NCI-H69 (cell line): ENCODE measurements around the gene AHCYL2.
"Not testable (repeated sequence)": the region's sequence is repeated elsewhere in the genome, so short reads cannot be mapped to it uniquely, and the experiment has no call there.

Source experiments
- DNase-seq: peaks from one replicate; lab custom pipeline; 2025; lab: John Stamatoyannopoulos, UW

Gene AHCYL2

DNA sequence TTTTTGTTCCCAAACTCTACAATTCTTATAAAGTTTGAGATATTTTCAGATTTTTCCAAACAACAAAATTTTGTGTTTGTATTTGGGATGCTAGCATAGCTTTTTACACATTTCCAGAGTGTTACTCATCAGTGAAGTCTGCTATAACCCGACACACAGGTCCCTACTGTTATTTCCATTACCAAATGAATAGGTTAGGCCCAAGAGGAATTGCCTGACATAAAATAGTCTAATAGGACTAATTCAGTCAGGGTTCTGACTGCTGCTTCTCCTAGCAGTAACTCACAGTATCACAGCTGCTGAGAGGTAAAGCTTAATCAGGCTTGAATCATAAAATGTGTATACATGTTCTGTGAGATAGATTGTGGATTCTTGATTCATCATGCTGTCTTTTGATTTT is 160.3 kb downstream of the AHCYL2 start:
- no peak for DNase-seq

DNA sequence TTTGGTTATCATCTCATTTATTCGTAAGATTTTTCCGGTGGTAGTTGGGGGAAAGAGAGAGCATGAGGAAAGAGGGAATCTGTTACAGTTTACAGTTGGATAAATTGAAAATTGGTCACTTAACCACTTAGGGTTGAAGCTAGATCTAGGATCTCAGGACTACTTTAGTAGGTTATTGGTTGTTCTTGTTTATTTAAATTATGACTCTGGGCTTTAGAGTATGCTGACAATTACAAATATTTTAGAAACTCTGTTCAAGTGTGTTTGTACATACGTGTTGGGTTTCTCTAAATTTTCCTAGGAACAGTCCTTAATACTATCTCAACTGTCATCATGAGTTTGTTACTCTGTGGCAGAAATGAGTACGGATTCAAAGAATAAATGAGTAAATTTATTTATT is 160.8 kb downstream of the AHCYL2 start:
- no peak for DNase-seq

GRCh38 chr7:129386506-129386905 is 161.7 kb downstream of the AHCYL2 start:
- no peak for DNase-seq

DNA sequence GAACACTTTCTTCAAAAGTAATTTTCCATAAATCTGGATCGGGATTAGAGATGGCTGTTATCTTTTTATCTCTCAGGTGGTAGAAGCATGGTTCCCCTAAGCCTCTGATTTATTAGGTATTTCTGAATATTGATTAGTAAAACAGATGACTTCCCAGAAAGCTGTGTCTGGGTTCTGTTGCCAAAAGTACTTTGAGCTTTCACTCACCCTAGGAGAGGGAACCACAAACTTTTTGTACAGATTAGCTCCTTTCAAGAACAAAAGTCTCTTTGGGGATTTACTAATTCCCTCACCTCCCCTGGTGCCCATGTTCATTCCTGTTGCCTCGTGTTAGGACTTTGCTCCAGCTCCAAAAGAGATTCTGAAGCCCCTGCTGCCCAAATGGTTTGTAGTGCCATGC is 162.7 kb downstream of the AHCYL2 start:
- DNase-seq = no peak

DNA sequence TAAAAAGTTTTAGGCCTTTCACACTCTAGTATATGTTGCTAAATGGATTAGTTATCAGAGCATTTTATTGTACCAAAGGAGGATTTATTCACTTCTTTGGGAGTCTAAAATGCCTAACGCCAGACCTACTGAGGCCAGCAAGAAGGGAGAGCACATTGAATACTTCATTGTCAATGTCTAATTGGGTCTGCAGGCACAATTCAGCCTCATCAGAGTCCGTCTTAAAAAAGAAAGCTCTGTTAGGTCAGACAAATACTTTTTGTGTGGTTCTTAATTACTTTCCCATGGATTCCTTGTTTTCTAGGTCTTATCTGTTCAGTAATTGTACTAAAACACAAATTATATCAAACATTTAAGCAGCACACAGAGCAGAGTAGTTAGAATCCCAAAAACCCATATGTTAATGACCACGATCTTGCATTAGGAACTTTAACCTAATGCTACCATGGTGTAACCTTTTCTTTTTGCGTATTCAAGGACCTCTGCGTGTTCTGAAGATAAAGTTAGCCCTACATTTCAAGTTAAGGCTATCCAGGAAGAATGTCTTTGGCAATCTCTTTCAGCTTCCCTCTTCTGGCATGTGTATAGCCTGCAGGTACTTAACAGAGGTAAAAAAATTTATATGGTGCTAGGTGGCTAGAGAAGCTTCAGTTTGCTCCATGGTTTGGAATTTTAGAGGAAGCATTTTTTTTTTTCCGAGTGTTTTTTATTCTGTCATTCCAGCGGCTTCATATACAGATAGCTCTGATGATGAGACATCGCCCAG is 163.7 kb downstream of the AHCYL2 start:
- no peak for DNase-seq

- DNase-seq = no peak
Measured at GRCh38 chr7:129389829-129390228, 165.0 kb downstream of the AHCYL2 start.

DNA sequence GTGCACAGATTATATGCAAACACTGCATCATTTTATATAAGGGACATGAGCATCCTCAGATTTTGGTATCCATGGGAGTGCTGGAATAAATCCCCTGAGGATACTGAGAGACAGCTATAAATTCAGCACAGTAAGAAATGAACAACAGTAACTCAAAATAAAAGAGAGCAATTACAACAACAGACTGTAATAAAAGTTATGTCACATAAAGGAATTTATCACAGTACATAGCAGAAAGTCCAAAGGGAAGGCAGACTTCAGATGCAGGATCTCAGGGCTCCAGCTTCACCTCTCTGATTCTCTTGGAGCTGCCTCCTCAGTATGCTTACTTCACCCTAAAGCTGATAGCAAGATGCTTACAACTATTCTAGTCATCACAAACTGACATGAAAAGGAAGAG is 165.5 kb downstream of the AHCYL2 start:
- DNase-seq = no peak

DNA sequence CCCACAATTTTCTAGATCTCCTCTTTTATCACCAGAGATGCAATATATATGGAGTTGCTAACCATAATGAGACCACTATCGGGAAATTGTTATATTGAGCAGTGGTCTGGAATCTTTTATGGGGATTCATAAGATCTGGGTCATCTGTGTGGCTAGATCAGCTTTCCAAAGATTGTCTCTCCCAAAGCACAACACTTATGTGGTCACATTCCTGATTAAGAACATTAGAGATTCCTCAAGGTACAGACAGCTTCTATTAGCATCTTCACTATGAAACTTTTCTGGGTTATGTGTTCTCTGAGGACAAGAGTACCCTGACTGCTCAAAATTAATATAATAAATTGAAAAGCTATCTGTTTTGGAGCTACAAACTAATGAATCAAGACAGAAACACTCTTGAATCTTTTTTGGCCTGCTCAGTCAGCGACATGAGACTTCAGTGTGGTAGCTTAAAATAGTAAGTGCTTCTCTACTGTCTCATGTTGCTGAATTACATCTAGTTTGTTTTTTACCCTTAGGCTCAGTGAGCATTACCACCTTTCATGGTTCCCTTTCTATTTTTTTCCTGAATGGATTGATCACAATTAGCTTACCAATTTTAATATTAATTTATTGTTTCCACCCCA is 166.8 kb downstream of the AHCYL2 start:
- no peak for DNase-seq

- no peak for DNase-seq
Measured at GRCh38 chr7:129393255-129393654, 168.4 kb downstream of the AHCYL2 start.

- DNase-seq = no peak
Measured at GRCh38 chr7:129394101-129394500, 169.3 kb downstream of the AHCYL2 start.

GRCh38 chr7:129394982-129395914 is 170.4 kb downstream of the AHCYL2 start:
- no peak for DNase-seq

- DNase-seq = no peak
Measured at GRCh38 chr7:129401228-129401966, 176.6 kb downstream of the AHCYL2 start.

DNA sequence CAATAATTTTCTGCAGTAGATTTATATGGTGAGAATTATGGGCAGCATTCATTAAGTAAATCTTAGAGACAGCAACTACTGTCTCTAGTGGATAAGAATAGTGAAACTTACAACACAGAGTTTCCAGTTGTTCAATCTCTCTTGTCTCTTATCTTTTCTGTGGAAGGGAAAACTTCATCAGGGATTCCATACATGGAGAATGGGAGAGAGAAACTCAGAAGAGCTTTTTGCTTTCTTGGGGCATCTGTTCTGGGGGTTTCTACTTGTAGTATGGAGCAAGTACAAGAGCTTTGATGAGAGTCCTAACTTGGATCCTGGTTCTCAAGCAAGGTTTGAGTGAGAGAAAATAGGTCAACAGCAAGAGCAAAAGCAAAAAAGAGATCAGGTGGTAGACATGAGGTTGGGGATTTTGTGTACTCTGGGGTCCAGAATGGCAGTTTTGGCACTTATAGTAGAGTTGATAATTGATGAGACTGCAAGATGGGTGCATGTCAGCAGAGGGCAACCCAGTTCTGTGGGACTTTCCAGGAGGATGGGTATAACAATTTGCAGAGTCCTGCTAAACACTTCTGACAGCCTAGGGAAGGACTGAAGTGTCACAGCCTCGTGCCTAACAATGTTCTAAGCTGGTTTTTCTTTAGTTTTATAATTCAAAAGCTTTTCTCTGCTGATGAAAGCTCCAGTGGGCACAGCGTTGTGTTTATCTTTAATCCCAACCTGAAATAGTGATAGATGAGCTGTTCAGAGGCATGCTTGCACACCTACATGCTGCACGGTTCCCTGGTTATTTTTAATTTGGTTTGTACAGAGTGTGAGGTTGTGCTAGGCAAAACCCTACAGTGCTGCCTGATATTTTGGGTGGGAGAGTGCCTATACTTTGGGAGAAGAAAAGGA is 177.4 kb downstream of the AHCYL2 start:
- peak; percentile 8 for DNase-seq

- no peak for DNase-seq
Measured at GRCh38 chr7:129405527-129405926, 180.7 kb downstream of the AHCYL2 start.

DNA sequence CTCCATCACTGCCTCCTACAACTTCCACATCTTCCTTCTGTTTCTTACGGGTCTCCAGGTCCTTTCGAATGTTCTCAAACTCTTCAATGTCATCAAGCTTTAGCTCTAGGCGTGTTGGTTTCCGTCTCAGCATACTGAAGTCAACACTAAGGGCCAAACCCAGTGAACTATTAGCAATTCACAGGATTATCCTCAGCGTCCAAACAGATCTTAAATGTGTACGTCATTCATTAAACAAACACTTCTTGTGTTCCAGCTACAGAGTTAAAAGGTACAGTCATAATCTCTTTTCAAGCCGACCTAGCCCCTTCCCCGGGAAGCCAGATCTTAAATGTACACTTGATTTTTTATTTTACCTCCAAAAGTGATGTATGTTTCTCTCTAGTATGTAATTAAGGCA is 185.4 kb downstream of the AHCYL2 start:
- not testable (repeated sequence) for DNase-seq

GRCh38 chr7:129412501-129412900 is 187.7 kb downstream of the AHCYL2 start:
- DNase-seq = no peak

DNA sequence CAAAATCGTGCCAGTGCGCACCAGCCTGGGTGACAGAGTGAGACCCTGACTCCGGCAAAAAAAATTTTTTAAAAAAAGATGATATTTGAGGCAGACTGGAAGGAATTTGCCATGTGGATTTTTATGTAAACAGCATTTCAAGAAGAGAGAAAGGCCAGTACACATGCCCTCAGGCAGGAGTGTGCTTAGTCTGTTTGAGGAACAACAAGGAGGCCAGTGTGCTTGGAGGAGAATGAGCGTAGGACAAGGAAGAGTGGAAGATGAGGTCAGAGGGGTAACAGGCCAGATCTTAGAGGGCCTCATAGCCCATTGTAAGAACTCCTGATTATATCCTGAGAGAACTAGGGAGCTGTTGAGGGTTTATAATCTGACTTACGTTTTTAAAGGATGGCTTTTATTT is 192.2 kb downstream of the AHCYL2 start:
- no peak for DNase-seq

DNA sequence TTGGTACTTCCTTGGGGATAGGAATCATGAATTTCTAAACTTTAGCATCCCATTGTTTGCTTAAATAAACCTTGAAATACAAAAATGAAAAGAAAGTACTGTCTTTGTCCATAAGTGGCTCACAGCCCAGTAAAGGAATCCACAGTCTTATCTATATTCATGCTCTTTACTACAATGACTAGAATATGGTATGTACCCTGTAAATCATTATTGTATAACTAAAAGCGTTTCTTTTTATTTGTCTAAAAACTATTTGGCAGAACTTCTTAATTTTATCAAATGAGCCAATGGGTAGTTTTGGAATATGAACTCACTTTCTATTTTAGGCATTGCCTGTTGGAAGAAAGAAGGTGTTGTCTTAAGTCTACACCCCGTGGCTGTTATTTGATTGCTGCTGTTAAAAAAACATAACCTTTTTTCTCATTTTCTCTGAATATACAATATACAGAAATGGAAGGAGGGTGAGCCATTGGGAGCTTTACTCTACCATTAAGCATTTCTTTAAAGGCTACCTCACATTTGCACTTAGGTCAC is 197.0 kb downstream of the AHCYL2 start:
- no peak for DNase-seq

DNA sequence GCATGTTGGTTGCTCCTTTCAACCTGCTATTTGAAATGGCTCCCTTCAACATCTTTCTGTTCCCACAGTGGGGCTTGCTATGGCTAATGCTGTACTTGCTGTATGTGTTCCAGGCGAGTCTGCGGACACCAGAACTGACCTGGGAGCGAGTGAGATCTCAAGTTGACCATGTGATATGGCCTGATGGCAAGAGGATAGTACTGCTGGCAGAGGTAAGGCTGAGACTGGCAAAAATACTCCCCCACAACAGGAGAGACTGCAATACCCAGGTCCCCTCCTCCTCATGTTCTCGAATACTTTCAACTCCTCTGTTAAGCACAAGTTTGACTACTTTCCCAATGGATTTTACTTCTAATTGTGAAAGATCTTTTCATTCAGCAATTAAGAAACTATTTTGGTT is 197.9 kb downstream of the AHCYL2 start:
- DNase-seq = no peak

GRCh38 chr7:129423700-129424410 is 199.0 kb downstream of the AHCYL2 start:
- DNase-seq = peak; percentile 71
